GM18511 (cell line): ENCODE measurements around the gene RDH5.

Source experiments
- ATAC-seq: cut with Tn5 transposase; IDR thresholded peaks from one replicate; pipeline ENCODE4 v1.9.1; 2021; ENCODE audit warnings: mild to moderate bottlenecking, moderate library complexity; ENCODE audit not compliant: unreplicated experiment

Gene RDH5

DNA sequence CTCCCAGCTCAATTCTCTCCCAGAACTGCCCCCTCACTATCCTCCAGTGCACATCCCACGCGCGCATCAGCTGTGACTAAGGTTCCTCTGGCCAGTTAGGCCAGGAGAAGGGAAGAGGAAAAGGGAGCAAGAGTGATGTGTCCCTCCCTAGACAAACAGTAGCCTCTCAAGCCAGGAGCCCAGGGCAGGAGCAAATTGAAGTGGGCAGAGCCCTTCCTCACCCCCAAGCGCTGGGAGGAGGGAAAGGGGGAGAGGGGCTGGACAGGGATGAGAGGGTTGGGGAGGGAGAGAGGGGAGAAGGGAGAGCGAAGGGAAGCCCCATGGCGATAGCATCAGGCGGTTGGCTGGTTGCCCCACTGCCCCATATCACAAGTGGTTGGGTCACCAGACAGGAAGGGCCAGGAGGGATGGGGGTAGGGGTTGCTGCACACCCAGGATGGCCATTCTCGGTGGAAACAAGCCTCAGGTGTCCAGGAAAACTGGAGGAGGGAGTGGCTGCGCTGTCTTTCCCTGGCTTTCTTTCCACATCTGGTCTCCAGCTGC, 7.5 kb downstream of the RDH5 start:
- ATAC-seq: no peak

DNA sequence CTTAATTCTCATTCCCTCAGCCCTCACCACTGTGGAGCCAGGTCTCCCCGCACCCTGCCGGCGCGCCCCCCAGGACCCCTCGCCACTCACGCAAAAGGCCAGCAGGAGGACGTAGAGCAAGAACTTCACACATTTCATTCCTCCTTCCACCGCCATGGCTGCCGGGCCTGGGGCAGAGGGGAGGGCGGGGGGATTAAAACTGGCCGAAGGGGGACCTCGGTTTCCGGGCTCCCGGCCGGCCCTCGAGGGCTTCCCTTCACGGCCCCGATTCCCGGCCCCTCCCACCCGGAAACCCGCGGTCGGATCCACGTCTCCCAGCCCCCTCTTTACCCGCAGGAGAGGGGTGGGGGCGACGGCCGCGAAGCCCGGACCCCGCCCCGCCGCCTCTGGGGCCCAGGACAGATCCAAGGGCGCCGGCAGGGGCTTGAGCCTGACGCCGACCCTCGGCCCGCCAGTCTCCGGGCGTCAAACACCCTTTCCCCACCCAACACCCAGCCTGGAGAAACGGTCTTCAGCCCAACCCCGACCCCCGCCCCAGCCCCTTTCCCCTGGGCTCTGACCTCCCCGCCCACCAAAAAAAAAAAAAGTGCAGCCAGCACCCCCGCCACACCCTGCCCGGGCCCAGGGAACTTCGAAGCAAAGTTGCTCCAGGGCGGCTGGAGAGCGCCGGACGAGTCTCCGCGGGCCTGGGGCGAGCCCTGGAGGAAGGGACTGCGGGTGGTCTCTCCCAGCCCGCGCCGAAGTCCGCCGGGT, 8.2 kb downstream of the RDH5 start:
- ATAC-seq: peak; percentile 29

DNA sequence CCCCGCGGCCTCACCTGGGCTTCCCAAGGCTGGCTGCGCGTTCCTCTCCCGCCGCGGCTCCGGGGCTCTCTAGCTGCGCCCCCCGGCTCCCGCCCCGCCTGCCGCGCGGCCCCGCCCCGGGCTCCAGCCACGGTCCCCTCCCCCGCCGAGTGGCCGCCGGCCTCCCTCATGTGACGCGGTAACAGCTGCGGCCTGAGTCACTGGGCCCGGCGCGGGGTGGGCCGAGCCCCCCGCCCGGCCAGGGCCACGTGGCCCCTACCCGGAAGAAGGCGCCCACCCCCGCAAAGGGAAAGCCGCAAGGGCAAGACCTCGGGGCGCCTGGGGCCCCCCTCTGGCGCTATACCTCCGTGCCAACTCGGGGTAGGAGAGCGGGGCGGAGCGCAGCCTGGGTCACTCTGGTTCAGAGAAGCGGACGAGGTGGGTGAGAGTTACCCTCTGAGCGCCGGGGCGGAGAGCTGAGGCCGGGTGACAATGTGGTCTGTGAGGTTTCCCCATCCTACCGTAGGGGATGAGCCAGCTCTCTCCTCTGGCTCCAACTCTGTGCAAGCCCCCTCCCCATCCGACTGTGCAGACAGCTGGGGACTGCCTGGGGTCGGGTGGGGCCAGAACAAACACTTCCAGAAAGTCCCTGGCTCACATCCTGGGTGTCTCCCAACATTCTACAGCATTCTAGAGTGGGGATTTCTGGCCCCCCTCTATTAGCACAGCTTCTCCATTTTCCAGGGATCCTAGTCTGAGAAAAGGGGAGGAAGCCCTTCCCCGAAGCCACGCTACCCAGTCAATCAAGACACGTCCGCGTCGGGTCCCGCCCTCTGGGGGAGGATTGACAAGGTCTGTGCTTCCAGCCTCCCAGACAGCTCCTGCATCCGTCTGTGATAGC, 9.0 kb downstream of the RDH5 start, which contains the start of gene CD63:
TSS of gene CD63 (minus strand) at position 71 of the 880 bp plus-strand sequence. CDS start 668 bp downstream, outside the sequence.
- peak; percentile 70 for ATAC-seq

DNA sequence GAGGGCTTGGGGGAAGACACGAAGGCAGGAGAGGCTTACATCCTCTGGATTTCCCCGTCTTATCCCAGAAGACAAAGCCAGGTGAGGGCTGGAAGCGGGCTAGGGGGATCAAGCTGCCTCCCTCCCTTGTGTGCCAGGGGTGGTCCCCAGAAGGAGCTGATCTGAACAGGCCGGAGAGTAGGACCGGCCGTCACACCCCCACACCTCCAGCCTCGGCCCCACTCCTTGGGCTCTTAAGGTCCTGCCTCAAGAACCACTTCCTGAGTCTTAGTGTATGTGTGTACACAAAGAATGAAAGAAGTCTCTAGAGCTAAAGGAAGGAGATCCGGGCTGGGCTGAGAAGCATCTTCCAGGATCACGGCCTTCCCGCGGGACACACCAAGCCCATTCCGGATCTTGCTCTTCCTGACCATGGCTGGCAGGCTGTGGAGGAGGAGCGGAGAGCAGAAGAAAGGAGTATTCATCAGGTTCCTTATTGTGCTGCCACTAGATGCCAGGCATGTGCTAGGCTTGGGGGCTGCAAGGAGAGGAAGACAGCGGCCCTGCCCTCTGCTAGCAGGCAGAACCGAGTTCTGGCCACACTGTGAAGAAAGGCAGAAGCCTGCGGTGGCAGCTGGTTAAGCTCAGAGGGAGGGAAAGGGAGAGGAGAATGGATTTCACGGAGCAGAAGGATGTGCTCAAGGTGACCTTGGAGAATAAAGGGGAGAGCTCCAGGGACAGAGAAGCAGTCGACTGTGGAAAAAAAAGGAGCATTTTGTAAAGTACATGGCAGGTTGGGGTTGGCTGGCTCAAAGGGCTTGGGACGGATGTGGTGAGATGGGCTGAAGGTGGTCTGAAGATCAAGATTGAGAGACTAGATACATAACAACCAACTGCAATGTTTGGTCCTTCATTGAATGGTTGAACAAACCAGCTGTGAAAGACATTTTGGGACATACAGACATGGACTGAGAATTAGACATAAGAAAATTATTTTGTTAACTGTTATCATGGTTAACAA, 9.9 kb downstream of the RDH5 start:
- ATAC-seq: peak; percentile 51

DNA sequence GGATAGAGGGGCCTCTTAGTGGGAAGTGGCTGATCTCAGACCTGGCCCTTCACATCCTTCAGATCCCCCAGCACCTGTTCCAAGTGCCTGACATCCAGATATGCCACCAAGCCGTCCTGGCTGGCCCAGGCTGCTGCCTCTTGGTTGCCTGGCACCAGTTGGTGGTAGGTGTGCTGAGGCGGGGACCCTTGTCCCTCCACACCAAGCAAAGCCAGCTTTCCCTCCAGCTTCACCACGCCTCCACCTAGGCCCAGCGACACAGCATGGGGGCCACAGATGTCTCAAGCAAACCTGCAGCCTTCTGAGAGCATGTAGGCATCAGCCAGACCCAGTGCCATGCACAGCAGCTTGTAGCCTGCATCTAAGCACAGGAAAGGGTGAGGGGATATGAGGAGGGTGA, 12.1 kb downstream of the RDH5 start:
- ATAC-seq: no peak

DNA sequence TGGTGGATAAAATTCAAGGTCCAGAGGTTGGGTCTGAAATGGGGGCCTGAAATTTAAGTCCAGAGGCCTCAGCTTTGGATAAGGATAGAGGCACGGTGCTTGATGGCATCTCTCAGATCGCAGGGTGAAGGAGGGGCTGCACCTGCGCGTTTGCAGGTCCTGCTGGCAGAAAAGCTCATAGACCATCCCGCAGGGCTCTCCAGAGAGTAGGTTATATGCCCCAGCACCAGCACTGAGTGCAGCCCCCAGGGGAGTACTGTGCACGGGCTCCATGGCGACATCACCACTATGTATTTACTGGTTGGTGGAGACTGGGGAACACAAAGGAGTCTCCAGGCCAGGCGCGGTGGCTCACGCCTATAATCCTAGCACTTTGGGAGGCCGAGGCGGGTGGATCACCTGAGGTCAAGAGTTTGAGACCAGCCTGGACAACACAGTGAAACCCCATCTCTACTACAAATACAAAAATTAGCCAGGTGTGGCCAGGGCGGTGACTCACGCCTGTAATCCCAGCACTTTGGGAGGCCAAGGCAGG, 12.9 kb downstream of the RDH5 start:
- no peak for ATAC-seq

DNA sequence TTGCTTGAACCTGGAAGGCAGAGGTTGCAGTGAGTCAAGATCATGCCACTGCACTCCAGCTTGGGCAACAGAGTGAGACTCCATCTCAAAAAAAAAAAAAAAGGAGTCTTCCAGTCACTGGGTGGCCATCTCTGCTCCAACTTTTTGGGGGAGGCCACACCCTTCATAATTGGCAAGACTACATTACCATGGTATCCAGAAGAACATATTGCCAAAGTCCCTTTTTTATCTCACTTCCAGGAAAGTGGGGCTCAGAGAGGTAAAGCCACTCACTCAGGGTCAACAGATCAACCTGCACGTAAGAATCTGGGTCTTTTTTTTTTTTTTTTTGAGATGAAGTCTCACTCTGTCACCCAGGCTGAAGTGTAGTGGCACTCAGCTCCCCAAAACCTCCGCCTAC, 13.7 kb downstream of the RDH5 start:
- ATAC-seq: no peak

GRCh38 chr12:55734595-55734994, 14.4 kb downstream of the RDH5 start:
- no peak for ATAC-seq

GRCh38 chr12:55736076-55736475, 15.9 kb downstream of the RDH5 start:
- no peak for ATAC-seq

DNA sequence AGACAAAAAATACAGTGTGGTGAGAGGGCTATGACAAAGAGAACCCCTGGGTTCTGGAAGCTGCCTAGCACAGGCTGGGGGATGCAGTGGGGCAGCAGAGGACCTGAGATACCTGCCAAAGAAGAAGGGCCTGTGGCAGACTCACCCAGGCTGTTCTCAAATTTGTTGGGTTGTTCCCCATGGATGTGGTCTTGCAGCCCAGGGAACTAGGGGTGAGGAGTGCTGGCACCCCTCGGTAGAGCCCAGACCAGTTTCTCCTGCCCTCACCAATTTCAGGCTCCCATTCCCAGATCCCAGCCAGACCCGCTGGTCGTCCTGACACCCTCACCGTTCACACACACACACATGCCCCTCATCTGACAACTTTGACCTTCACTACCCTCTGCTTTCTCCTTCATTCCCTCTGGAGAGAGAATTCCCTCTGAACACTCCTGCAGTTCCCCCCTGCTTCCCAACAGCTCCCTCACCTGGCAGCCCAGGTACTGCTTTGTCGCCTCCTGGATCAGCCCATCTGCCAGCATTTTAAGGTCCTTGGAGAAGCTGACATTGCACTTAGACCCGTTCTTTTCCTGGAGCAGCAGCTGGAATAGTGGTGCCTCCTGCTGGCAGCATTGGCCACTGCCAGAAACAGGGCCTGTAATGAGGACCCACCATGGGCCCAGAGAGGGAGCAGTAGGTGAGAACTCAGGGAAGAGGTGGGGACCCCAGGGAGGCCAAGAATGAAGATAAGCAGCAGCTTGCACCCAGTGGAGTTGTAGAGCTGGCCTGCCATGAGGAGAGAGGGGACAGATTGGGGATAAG, 16.8 kb downstream of the RDH5 start:
- peak; percentile 48 for ATAC-seq

DNA sequence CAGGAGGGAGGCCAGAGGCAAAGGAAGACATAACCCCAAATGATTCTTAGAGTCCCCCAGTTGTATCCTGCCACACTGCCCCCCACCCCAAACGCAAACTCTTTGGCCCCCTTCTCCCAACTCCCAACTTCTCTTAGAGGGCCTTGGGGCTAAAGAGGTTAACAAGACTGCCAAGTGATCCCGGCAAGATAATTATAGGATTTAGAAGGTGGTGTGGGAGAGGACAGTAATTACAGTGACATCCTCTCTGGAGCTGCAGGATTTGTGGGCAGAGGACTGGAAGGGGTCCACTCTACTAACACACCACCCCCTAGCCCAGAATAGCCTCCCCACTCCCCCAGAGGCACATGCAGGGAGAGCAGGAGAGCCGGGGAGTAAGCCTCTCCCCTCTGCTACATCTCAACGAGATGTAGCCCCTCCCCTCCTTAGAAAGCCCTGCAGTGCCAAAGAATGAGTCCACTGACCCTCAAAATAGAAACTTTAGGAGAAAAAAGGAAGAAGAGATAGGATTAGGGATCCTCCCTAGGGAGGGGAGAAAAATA, 17.5 kb downstream of the RDH5 start:
- no peak for ATAC-seq

- peak; percentile 85 for ATAC-seq
These were observed 18.2 kb downstream of the RDH5 start for GRCh38 chr12:55738123-55739024.

GRCh38 chr12:55739025-55739378, 18.8 kb downstream of the RDH5 start:
- ATAC-seq: no peak

DNA sequence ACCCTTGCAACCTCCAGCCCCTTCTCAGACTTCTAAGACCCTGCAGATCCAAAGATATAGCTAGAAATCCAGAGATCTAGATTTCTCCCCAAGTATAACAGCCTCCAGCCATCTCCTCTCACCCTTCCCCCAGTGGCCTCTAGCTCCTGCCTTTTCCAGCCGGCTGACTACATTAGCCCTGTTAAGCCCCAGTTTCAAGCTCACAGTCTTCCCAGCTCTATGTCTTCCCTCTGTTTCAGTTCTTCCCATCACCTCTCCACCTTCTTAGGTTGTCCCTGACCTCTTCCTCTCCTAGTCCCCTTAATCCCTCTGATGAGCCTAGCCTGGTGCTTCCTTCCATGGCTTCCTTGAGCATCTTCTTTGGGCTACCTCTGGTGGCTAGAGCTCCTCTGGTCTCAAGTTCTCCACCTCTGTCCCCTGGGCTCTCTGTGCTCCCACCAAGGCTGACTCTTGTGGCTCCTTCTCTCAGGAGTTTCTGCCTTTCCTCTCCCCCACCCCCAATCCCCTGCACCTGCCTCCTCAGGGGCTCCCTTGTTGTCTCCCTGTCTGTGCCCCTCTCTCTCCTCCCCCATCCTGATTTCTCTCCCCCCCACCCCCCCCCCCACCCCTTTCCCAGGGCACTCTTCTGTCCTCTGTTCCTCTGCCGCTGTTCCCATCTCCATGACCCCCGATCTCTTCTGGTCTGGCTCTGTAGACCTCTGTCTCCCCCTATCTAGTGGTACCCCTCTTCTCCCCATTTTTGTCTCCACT, 21.9 kb downstream of the RDH5 start:
- ATAC-seq: no peak

DNA sequence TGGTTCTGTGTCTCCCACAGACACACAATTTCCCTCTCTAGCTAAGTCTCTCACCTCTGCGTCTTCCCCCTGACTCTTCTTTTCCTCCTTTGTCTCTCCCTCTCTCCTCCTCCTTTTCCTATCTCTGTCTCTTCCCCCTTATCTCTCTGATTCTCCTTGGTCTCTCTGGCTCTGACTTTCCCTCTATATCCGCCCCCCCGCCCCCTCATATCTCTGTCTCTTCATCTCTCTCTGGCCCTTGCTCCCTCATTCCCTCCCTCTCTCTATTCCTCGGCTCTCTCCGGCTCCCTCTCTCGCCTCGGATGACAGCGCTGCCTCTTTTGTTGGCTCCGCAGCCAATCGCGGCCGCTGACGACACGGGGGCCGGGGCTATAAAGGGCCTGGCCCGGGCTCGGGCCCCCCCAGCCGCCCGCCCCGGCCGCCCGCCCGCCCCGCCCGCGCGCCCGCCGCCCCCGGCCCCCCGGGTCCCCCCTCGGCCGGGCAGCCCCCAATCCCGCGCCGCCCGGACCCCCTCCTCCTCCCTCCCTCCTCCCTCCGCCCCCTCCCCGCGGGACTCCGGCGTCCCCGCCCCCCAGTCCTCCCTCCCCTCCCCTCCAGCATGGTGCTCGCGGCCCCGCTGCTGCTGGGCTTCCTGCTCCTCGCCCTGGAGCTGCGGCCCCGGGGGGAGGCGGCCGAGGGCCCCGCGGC, 22.7 kb downstream of the RDH5 start, which contains the start of gene GDF11:
TSS of gene GDF11 (plus strand) at position 404 of the 687 bp plus-strand sequence. CDS start at position 599, 195 bp downstream.
- peak; percentile 51 for ATAC-seq

DNA sequence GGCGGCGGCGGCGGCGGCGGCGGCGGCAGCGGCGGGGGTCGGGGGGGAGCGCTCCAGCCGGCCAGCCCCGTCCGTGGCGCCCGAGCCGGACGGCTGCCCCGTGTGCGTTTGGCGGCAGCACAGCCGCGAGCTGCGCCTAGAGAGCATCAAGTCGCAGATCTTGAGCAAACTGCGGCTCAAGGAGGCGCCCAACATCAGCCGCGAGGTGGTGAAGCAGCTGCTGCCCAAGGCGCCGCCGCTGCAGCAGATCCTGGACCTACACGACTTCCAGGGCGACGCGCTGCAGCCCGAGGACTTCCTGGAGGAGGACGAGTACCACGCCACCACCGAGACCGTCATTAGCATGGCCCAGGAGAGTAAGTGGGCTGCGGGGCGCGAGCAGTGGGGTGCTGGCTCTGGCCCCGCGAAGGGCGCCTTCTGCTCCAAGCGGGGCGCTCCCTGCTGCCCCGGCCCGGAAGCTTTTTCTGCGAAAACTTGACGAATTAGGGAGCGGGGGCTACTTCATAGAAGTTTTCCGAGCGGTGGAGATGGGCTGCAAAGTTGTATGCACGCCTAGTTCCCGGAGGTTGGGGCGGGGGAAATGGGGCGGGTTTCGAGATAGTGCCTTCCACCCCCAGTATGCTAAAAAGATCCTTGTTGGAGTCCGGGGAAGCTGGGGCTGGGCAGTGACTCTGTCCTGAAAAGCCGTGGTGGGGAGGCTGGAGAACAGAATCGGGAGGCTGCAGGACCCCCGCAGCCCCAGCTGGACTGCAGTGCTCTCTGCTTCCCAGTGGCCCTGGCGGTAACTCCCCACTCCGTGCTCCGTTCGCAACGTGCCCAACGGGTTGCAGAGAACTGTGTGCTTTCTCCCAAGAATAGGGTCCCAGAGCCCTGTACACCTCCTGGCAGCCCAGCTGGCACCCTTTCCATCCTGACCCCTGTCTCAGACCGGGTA, 23.5 kb downstream of the RDH5 start:
- peak; percentile 53 for ATAC-seq
